SU-DHL-6 (cell line): ENCODE data around the gene STAM.
A peak's percentile ranks its signal among the peaks of the same experiment; 100 is the strongest.

Experiments used
- CTCF ChIP-seq: fragments of 200-600 bp; sonication (generic); IDR thresholded peaks from one replicate; pipeline ENCODE4 v1.5.1; 2017; ENCODE audit warnings: antibody characterized with exemption, mild to moderate bottlenecking, low read length, moderate library complexity; ENCODE audit not compliant: insufficient read depth, poor library complexity, severe bottlenecking
- EZH2phosphoT487 ChIP-seq: fragments of 200-600 bp; sonication (generic), shearing (Covaris generic); conservative IDR thresholded peaks from 2 replicates; pipeline ENCODE4 v1.6.1; 2018; ENCODE audit warnings: mild to moderate bottlenecking, antibody characterized with exemption, low read length, moderate library complexity, mixed read lengths

GRCh38 chr10:17737027-17737965, 93.3 kb downstream of the STAM start:
- TF ChIP-seq CTCF (peak; percentile 43), EZH2phosphoT487 (no peak)
